GM19193 (cell line): ENCODE results near the gene APOBEC2.

ENCODE experiments used
- POLR2A ChIP-seq: IDR thresholded peaks from 4 replicates; pipeline ENCODE4 v1.6.1; 2011; ENCODE audit not compliant: insufficient read depth, insufficient read length; ENCODE audit errors: extremely low read depth

The APOBEC2 gene

DNA sequence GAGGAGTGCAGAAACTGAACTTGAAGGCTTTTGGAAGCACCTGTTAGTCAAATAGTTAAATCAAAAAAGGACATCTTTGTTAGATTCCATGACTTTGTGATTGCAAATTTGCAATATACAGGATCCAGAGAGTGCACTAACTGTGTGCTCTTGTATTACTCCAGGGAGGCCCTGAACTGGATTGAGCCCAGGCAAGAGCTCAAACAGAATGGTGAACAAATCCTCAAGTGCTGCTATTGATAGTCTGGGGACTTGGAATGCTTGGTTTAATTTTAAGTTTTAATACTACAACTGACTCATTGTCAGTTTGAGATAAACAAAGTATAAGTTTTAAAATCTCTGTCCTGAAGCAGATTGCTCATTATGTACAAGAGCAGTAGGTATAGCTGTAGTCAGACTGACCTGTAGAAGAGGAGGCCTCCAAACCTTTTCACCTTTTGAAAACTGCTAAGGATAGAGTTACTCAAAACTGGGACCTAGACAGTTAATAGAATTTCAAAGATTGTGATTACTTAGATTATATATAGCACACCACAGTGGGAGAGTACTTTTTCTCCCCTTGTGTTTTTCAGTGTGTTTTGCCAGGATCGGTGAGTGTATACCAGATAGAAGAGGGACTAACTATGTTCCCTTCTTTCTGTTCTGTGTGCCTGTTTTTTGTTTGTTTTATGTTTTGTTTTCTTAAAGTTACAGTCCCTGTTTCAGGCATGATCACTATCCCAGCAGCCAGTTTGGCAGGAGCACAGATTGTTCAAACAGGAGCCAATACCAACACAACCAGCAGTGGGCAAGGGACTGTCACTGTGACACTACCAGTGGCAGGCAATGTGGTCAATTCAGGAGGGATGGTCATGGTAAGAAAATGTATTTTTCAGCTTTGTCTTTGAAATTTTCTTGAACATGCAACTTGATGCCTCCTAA is 38.1 kb downstream of the APOBEC2 start:
- TF ChIP-seq POLR2A, result no peak

DNA sequence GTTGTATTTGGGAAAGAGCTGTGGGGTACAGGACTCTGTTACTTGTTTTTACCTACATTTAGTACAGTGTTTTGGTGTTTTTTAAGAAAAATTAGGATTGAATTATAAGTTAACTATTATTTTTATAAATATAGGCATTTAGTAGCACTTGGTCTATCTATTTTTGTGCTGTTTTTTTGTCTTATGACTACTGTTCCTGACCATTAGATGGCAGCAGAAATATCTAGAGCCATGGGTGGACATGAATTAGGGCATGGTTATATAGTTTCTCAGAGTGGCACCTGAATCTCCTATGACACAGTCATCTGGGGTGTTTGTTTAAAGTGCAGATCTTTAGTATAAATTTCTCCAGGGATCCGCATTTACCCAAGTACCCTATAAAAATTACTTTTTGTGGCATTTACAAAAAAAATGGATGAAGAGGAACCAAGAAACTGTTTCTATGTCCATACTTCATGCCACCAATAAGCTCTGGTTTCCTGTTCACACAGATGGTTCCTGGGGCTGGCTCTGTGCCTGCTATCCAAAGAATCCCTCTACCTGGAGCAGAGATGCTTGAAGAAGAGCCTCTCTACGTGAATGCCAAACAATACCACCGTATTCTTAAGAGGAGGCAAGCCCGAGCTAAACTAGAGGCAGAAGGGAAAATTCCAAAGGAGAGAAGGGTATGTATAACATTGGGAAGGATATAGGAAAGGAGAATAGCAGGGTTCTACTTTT is 39.6 kb downstream of the APOBEC2 start:
- no peak for TF ChIP-seq POLR2A

DNA sequence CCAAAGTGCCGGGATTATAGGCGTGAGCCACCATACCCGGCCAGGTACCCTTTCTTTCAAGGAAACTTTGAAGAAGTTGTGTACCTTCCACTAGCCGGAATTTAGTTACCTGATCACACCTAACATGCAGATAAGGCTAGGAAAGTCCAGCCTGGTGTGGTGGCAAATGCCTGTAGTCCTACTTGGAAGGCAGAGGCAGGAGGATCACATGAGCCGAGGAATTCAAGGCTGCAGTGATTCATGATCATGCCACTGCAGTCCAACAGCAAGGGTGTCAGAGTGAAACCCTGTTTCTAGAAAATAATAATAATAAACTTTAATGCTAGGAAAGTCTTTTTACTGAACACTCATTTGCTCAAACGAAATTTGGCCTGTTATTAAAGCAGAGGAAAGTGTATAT is 40.7 kb downstream of the APOBEC2 start:
- TF ChIP-seq POLR2A, result no peak

DNA sequence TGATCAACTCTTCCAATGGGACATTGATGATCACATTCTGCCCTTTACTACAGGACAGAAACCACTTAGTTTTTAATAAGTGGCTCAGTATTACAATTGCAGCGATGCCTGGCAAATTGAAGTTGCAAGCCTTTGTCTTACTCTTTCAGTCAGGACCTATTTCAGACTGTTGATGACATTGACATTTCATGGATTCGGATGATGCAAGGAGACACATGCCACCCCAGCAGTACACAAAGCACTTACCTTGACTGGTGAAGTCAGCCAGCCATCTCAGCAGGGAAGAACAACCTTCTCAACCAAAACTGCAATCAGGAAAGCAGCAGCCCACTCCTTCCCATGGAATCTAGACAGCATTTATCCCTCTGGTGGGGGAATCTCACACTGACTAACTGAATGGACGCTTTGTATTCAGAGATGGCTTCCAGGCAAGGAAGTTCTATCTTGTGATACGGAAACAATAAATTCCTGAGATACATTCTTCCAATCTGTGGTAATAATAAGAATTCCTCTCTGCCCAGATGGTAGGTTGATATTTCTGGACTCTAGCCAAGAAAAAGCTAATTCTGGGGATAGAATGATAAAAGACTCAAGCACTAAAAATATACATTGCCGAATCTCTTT is 44.6 kb downstream of the APOBEC2 start:
- no peak for TF ChIP-seq POLR2A

DNA sequence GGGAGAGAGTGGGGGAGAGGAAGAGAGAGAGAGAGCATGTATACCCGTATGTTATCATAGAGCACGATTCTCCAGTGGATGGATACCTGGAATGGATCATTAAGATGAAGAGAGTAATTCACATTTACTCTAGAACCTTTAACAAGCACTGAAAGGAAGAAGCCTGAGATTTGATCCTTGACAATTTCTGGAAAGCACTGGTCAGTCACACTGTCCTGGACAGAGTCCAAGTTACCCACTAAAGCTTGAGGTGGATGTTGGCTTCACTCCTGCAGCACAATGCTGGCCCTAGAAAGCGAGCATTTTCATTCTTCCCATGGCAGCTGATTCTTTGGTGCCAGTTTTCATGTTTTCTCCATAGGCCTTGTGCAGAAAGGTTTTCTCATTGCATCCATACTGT is 45.4 kb downstream of the APOBEC2 start:
- TF ChIP-seq POLR2A, result no peak

DNA sequence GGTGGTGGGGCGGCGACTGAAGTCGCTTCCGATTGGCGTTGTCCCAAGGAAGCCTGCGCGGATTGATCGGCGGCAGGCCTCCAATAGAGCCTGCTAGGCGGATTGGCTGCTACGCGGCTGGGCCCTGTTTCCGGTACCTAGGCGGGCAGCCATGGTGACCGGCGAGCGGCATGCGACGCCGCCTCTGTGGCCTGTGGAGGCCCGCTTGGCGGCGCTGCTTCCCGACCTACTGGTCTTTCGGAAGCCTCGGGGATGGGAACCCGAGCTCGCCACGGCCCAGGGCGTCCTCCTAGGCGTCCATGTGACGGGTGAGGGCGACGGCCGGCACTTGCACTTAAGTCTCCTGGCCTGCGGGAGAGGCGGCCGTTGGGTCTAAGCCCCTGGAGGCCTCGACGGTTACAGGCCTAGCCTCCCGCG is 47.9 kb downstream of the APOBEC2 start:
- TF ChIP-seq POLR2A, result no peak

DNA sequence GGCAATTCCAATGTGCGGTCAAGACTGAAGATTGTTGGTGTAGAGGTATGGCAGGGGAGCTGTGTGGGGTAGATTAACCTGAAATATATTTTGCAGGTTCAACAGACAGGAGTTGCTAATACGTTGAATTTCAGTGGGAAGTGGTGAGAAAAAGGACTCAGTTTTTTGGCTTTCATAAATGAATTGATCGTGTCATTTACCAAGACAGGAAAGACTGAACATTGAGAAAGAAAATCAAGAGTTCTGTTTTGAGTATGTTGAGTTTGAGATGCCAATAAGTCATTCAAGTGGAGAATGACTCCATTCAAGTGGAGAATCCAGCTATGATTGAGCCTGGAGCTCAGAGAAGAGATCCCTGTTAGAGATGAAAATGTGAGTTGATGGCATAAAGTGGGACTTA is 50.8 kb downstream of the APOBEC2 start:
- no peak for TF ChIP-seq POLR2A

DNA sequence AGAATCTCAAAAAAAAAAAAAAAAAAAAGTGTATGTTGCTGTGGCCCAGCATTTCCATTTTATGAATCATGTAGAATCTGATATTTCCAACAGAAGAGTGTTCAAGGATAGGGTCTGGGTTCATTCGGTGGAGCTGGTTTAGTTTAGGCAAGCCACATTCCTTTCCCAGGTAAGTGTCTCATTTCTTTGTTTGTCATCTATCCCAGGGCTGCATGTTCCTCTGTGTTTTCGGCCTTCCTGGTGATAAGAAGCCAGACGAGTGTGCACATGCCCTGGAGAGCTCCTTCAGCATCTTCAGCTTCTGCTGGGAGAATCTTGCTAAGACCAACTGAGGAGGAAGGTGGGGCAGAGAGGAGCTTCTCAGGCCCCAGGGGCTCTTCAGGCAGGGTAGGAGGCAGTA is 58.0 kb downstream of the APOBEC2 start:
- TF ChIP-seq POLR2A, result no peak
